Activated naive CD4-positive, alpha-beta T cell treated with anti-CD3 and anti-CD28 coated beads, Interleukin-2, amount 50 U/mL, for 24 hours (primary cell): ENCODE results near the gene PSMB9.

Experiments
- H3K27ac Mint-ChIP-seq: one replicate; pipeline ENCODE4 v1.8.0; 2021; ENCODE audit warnings: mild to moderate bottlenecking, mixed read lengths
- H3K27me3 Mint-ChIP-seq: one replicate; pipeline ENCODE4 v1.8.0; 2021; ENCODE audit warnings: mixed read lengths
- H3K36me3 Mint-ChIP-seq: one replicate; pipeline ENCODE4 v1.8.0; 2021; ENCODE audit warnings: mixed read lengths
- H3K4me1 Mint-ChIP-seq: one replicate; pipeline ENCODE4 v1.8.0; 2021; ENCODE audit warnings: mixed read lengths
- H3K4me3 Mint-ChIP-seq: one replicate; pipeline ENCODE4 v1.8.0; 2021; ENCODE audit warnings: mild to moderate bottlenecking, mixed read lengths
- H3K9me3 Mint-ChIP-seq: one replicate; pipeline ENCODE4 v1.8.0; 2021; ENCODE audit warnings: mixed read lengths

The PSMB9 gene

GRCh38 chr6:32833664-32834063, 20.3 kb upstream of the PSMB9 start:
- Mint-ChIP-seq H3K4me1 (peaks cover 70% of the 10 kb centered on the region), H3K4me3 (peak overlapping the region; percentile 90), H3K9me3 (peaks cover 6% of the 10 kb centered on the region), H3K27me3 (no peaks in the 10 kb centered on the region), H3K36me3 (peaks cover 45% of the 10 kb centered on the region), H3K27ac (peak overlapping the region; percentile 75)

DNA sequence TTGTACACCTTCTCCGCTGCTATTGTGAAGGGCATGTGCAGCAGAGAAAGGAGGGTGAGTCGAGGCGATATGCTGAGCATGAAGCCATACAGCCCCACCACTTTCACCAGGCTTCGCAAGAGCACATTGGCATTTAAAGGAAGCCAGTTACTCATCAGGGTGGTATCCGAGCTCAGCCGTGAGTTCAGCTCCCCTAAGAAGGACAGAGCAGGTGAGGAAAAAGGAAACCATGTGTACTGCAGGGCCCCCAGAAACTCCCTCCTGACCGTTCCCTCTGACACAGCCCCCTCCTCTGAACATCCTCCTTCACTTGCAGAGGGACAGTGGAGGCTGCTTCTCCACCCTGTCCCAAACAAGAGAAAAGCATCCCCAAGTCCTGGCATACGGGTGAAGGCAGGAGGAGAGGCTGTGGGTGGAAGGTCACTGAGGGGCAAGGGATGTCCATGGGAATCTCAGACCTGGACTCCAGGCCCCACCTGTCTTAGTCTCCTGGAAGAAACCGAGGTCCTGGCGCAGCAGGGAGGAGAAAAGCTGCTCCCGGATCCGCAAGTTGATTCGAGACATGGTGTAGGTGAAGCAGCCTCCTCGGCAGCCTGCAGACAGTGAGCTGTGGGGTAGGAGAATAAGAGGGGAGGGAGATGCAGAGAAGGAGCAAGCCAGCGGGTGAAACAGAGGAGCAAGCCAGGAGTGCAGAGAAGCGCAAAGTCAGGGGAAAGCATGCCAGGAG, 18.7 kb upstream of the PSMB9 start:
- Mint-ChIP-seq H3K36me3 (peaks cover 44% of the 10 kb centered on the region), H3K4me3 (peak overlapping the region; percentile 90), H3K27ac (peak overlapping the region; percentile 90), H3K4me1 (peaks cover 82% of the 10 kb centered on the region), H3K27me3 (no peaks in the 10 kb centered on the region), H3K9me3 (peaks cover 6% of the 10 kb centered on the region)

GRCh38 chr6:32836873-32837272, 17.1 kb upstream of the PSMB9 start:
- peaks cover 6% of the 10 kb centered on the region for H3K9me3 Mint-ChIP-seq
- H3K4me3 Mint-ChIP-seq: peak overlapping the region; percentile 90
- peaks cover 83% of the 10 kb centered on the region for H3K4me1 Mint-ChIP-seq
- no peaks in the 10 kb centered on the region for H3K27me3 Mint-ChIP-seq
- H3K36me3 Mint-ChIP-seq: peaks cover 51% of the 10 kb centered on the region
- H3K27ac Mint-ChIP-seq: peak overlapping the region; percentile 89

DNA sequence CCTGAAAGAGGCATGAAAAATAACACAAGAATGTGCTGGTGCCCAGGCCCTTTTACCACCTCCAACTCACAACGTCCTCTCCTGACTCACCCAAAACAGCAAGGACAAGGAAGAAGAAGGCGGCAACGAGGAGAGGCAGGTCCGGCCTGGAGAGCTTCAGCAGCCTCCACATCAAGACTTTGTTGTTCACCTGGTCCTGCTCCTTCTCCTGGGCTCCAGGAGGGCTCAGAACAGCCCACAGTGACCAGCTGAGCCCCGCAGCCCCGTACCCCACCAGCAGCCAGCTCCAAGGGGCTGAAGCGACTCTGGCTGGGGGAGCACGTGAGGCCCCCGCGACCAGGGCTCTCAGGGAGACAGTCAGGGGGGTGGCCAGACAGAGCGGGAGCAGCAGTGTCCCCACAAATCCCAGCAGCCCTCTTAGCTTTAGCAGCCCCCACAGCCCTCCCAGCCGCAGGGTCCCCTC, 16.3 kb upstream of the PSMB9 start:
- Mint-ChIP-seq H3K9me3 (peaks cover 6% of the 10 kb centered on the region), H3K4me1 (peaks cover 85% of the 10 kb centered on the region), H3K4me3 (peak overlapping the region; percentile 90), H3K27me3 (no peaks in the 10 kb centered on the region), H3K27ac (peak overlapping the region; percentile 89), H3K36me3 (peaks cover 57% of the 10 kb centered on the region)

- Mint-ChIP-seq H3K27me3 (no peaks in the 10 kb centered on the region), H3K4me3 (peak within 1 kb of the TSS; percentile 90), H3K36me3 (peaks cover 60% of the 10 kb centered on the region), H3K9me3 (peaks cover 6% of the 10 kb centered on the region), H3K27ac (peak within 1 kb of the TSS; percentile 93), H3K4me1 (peaks cover 84% of the 10 kb centered on the region)
Observed at GRCh38 chr6:32838114-32838958, 15.7 kb upstream of the PSMB9 start, which contains the start of gene TAP2. Gene TAP2 (minus strand): TSS chr6:32838739. CDS start chr6:32838233, 506 bp downstream.

GRCh38 chr6:32839356-32839755, 14.6 kb upstream of the PSMB9 start:
- Mint-ChIP-seq H3K36me3 (peaks cover 51% of the 10 kb centered on the region), H3K27me3 (no peaks in the 10 kb centered on the region), H3K4me1 (peaks cover 74% of the 10 kb centered on the region), H3K9me3 (no peaks in the 10 kb centered on the region), H3K27ac (peak overlapping the region; percentile 93), H3K4me3 (peak overlapping the region; percentile 11)

DNA sequence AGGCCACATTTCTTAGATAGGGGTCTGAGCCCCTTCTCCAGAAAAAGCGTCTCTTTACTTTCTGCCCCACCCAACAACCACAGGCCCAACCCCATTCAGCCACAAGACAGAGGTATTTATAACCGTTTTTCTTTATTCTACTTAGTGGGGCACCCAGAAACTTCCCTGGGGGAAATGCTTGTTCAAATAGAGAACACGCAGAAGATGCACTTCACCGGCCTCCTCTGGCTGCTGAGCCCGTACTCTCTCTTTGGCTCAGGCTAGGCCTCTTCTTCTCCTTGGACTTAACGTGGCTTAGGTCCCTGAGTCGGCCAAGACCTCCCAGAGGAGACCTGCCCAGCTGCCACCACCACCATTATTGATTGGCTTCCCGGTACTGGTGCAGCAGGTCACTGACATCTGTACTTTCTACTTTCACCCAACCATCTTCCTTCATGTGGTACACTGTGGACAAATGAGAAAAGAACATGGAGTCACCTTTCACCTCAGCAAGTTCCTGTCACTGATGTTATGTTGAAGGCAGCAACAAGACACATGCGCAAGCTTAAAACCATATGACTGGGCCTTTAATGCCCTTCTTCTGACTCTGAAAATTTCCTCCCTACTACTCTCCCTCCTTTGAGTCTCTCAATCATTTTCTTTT, 13.3 kb upstream of the PSMB9 start:
- H3K27me3 Mint-ChIP-seq: no peaks in the 10 kb centered on the region
- peaks cover 72% of the 10 kb centered on the region for H3K4me1 Mint-ChIP-seq
- peak overlapping the region; percentile 85 for H3K27ac Mint-ChIP-seq
- H3K9me3 Mint-ChIP-seq: no peaks in the 10 kb centered on the region
- peak overlapping the region; percentile 99 for H3K4me3 Mint-ChIP-seq
- H3K36me3 Mint-ChIP-seq: peaks cover 50% of the 10 kb centered on the region

- Mint-ChIP-seq H3K27me3 (no peaks in the 10 kb centered on the region), H3K27ac (peak overlapping the region; percentile 85), H3K4me3 (peak overlapping the region; percentile 99), H3K36me3 (peaks cover 51% of the 10 kb centered on the region), H3K9me3 (no peaks in the 10 kb centered on the region), H3K4me1 (peaks cover 72% of the 10 kb centered on the region)
Observed at GRCh38 chr6:32842021-32842650, 11.9 kb upstream of the PSMB9 start.

GRCh38 chr6:32842690-32843089, 11.3 kb upstream of the PSMB9 start:
- H3K27ac Mint-ChIP-seq: peak overlapping the region; percentile 100
- peaks cover 74% of the 10 kb centered on the region for H3K4me1 Mint-ChIP-seq
- no peaks in the 10 kb centered on the region for H3K9me3 Mint-ChIP-seq
- H3K4me3 Mint-ChIP-seq: peak overlapping the region; percentile 99
- no peaks in the 10 kb centered on the region for H3K27me3 Mint-ChIP-seq
- H3K36me3 Mint-ChIP-seq: peaks cover 52% of the 10 kb centered on the region

GRCh38 chr6:32843331-32843978, 10.5 kb upstream of the PSMB9 start:
- H3K27ac Mint-ChIP-seq: peak overlapping the region; percentile 100

GRCh38 chr6:32843979-32844838, 9.8 kb upstream of the PSMB9 start, which contains the start of gene PSMB8:
Gene PSMB8 (minus strand): TSS chr6:32844047. CDS start chr6:32843996, 51 bp downstream.
- H3K27ac Mint-ChIP-seq: peak within 1 kb of the TSS; percentile 100
- H3K27me3 Mint-ChIP-seq: no peaks in the 10 kb centered on the region
- H3K4me3 Mint-ChIP-seq: peak within 1 kb of the TSS; percentile 99
- H3K4me1 Mint-ChIP-seq: peaks cover 86% of the 10 kb centered on the region
- peaks cover 67% of the 10 kb centered on the region for H3K36me3 Mint-ChIP-seq
- H3K9me3 Mint-ChIP-seq: no peaks in the 10 kb centered on the region

More at GRCh38 chr6:32843331-32843978, 10.5 kb upstream of the PSMB9 start:
- H3K4me3 Mint-ChIP-seq: peak overlapping the region; percentile 99
- H3K9me3 Mint-ChIP-seq: no peaks in the 10 kb centered on the region
- no peaks in the 10 kb centered on the region for H3K27me3 Mint-ChIP-seq
- H3K36me3 Mint-ChIP-seq: peaks cover 60% of the 10 kb centered on the region
- peaks cover 82% of the 10 kb centered on the region for H3K4me1 Mint-ChIP-seq

DNA sequence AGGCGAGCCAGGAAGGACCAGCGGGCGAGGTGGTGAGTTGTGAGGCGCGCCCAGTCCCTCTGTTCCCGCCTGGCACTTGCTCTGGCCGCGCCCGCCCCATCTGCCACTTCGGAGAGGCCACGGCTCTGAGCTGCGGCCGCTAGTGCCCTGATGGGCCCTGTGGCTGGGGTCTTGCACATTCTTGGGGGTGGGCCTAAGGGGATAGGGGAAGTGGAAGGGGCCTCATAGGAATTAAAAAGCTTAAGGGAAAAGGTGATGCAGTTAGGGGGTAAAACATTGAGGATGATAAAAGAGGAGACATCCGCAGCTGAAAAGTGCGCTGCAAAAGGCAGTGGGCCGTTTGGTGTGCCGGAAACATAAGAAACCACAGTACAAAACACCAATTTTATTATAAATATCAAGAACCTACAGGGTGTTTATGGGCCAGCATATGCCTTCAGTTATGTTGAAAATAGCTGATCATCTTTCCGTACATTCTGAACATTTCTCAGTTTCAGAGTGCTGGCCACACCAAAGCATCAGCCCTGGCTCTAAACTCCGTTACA, 9.1 kb upstream of the PSMB9 start:
- peaks cover 83% of the 10 kb centered on the region for H3K4me1 Mint-ChIP-seq
- H3K27me3 Mint-ChIP-seq: no peaks in the 10 kb centered on the region
- H3K9me3 Mint-ChIP-seq: no peaks in the 10 kb centered on the region
- peak overlapping the region; percentile 99 for H3K4me3 Mint-ChIP-seq
- peak overlapping the region; percentile 100 for H3K27ac Mint-ChIP-seq
- H3K36me3 Mint-ChIP-seq: peaks cover 71% of the 10 kb centered on the region

GRCh38 chr6:32845384-32845884, 8.6 kb upstream of the PSMB9 start:
- Mint-ChIP-seq H3K4me1 (peaks cover 83% of the 10 kb centered on the region), H3K36me3 (peaks cover 72% of the 10 kb centered on the region), H3K9me3 (no peaks in the 10 kb centered on the region)

More at GRCh38 chr6:32845384-32845884, 8.6 kb upstream of the PSMB9 start:
- Mint-ChIP-seq H3K27me3 (no peaks in the 10 kb centered on the region), H3K27ac (peak overlapping the region; percentile 100), H3K4me3 (peak overlapping the region; percentile 99)
